HEK293 (cell line): ENCODE results near the gene DUSP22.

Source experiments
- ATF2 ChIP-seq: fragments of 450-650 bp; formaldehyde crosslinking; IDR thresholded peaks from 2 replicates; pipeline ENCODE4 v1.5.1; 2016; ENCODE audit warnings: missing biosample characterization, missing genetic modification characterization, low read depth
- CTCF ChIP-seq: fragments of 450-650 bp; formaldehyde crosslinking; IDR thresholded peaks from 2 replicates; pipeline ENCODE4 v1.5.1; 2016; ENCODE audit warnings: missing biosample characterization, missing genetic modification characterization
- GLIS2 ChIP-seq: fragments of 450-650 bp; formaldehyde crosslinking; IDR thresholded peaks from 2 replicates; pipeline ENCODE4 v1.5.1; 2016; ENCODE audit warnings: missing biosample characterization, missing genetic modification characterization
- SETDB1 ChIP-seq: IDR thresholded peaks from one replicate; pipeline ENCODE4 v1.6.1; 2017; ENCODE audit warnings: mild to moderate bottlenecking, low read length, moderate library complexity, mixed read lengths; ENCODE audit not compliant: insufficient read length
- ZNF155 ChIP-seq: fragments of 450-650 bp; formaldehyde crosslinking; IDR thresholded peaks from 2 replicates; pipeline ENCODE4 v1.5.1; 2016; ENCODE audit warnings: missing biosample characterization, missing genetic modification characterization
- ZNF37A ChIP-seq: fragments of 450-650 bp; IDR thresholded peaks from 2 replicates; pipeline ENCODE4 v1.5.1; 2018; ENCODE audit warnings: missing biosample characterization, missing genetic modification characterization

DNA sequence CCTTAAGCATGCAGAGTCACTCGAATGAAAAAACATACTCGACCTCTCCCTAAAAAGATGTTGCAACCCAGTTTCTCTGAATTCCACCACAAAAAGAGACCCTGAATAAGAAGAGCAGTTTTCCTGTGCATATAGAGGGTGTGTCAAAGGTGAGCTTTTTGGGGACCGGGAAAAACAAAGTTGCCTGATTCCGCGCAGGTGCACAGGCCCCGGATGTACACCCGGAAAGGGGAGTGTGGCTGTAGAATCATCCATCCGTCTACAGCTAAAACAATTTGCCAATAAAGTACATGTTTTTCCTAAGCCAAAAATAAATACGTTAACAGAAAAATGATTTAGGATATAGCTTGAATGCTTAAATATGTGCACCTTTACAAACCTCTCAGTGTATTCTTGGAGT is 58.1 kb downstream of the DUSP22 start:
- TF ChIP-seq CTCF (tag by site-specific recombination): no peak
- TF ChIP-seq SETDB1: no peak
- TF ChIP-seq ZNF37A (tag by site-specific recombination): no peak
- TF ChIP-seq ATF2 (tag by site-specific recombination): no peak
- TF ChIP-seq ZNF155 (tag by site-specific recombination): no peak
- TF ChIP-seq GLIS2 (tag by site-specific recombination): no peak
